MG63 (cell line): ENCODE data around the gene PLEKHO1. TPM values are rescaled to one million over a fixed set of nuclear protein-coding genes. Genes with fewer than 3 reads are reported as not detected.
"Not testable (repeated sequence)": the region's sequence is repeated elsewhere in the genome, so short reads cannot be mapped to it uniquely, and the experiment has no call there.

Experiments
- DNase-seq: peaks from one replicate; pipeline ENCODE4 v3.0.0-alpha.2; 2020
- H3K27me3 ChIP-seq: fragments of 250-450 bp; sonication (Bioruptor Pico); 2 replicates; pipeline ENCODE4 v1.5.1; 2020; ENCODE audit warnings: mild to moderate bottlenecking, moderate library complexity
- H3K36me3 ChIP-seq: fragments of 250-450 bp; sonication (Bioruptor Pico); 2 replicates; pipeline ENCODE4 v1.5.1; 2020; ENCODE audit warnings: mild to moderate bottlenecking, moderate library complexity
- H3K4me3 ChIP-seq: fragments of 250-450 bp; sonication (Bioruptor Pico); 2 replicates; pipeline ENCODE4 v1.5.1; 2020; ENCODE audit warnings: mild to moderate bottlenecking, moderate library complexity
- H3K9me3 ChIP-seq: fragments of 250-450 bp; sonication (Bioruptor Pico); 2 replicates; pipeline ENCODE4 v1.5.1; 2020; ENCODE audit warnings: mild to moderate bottlenecking, moderate library complexity
- total RNA-seq: library from RNA; depleted of rRNA; stranded (reverse); fragments of >200 nt; shearing (Covaris generic); gene quantifications from 2 replicates; pipeline ENCODE4 v1.2.3, GENCODE V29; 2014; ENCODE audit warnings: low replicate concordance

Gene PLEKHO1
- total RNA-seq, 1 experiment from 2014 or later = 15.8 TPM

GRCh38 chr1:150142083-150142482, 7.6 kb upstream of the PLEKHO1 start:
- Histone ChIP-seq H3K4me3 (no peak overlapping the region), H3K36me3 (no peaks in the 10 kb centered on the region), H3K9me3 (no peaks in the 10 kb centered on the region), H3K27me3 (no peaks in the 10 kb centered on the region)
- DNase-seq = no peak

DNA sequence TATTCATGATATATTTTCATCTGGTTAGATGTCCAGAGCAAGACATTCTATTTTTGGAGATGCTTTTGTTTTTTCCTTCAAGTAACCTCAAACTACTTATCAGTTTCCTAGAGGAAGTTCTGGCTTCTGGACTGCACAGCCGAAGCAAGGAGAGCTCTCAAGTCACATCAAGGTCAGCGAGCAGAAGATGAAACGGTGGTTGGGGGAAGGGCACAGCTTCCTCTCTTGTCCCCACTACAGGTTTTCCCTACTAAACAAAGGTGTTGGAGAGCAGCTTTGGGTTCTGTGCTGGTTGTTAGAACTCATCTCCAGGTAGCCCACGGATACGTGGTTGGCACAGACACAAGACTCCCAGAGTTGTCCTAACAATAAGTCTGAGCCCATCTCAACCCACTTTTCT, 5.1 kb upstream of the PLEKHO1 start:
- H3K36me3 ChIP-seq = no peaks in the 10 kb centered on the region
- no peak for DNase-seq
- no peaks in the 10 kb centered on the region for H3K9me3 ChIP-seq
- H3K4me3 ChIP-seq = no peak overlapping the region
- no peaks in the 10 kb centered on the region for H3K27me3 ChIP-seq

- not testable (repeated sequence) for H3K4me3 ChIP-seq, H3K36me3 ChIP-seq, H3K27me3 ChIP-seq, H3K9me3 ChIP-seq, DNase-seq
Measured at GRCh38 chr1:150146016-150146415, 3.7 kb upstream of the PLEKHO1 start.

GRCh38 chr1:150146849-150147542, 2.7 kb upstream of the PLEKHO1 start:
- no peak overlapping the region for H3K4me3 ChIP-seq
- no peak for DNase-seq
- H3K27me3 ChIP-seq = no peaks in the 10 kb centered on the region
- no peaks in the 10 kb centered on the region for H3K9me3 ChIP-seq
- peaks cover under 1% of the 10 kb centered on the region; the same call in 1 of the 2 replicates for H3K36me3 ChIP-seq

DNA sequence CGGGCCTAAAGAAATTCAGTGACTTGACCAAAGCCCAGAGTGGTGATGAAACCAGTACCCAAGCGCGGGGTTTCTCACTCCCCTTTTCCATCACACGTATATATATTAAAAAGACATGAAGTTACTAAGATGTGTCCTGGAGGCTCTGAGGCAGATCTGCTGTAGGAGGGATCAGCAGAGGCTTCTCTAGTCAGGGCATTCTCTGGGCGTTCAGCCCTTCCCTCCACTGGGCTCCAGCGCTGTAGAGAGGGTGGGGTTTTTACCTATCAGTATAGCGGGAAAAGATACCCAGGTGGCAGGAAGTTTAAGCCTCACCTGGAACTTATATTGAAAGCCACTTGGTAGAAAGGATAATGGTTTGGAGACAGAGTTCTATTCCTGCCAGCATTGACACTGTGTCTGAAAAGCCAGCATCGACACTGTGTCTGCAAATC, 862 bp upstream of the PLEKHO1 start:
- Histone ChIP-seq H3K9me3 (no peaks in the 10 kb centered on the region), H3K4me3 (peak overlapping the region; percentile 45), H3K27me3 (no peaks in the 10 kb centered on the region), H3K36me3 (peaks cover 6% of the 10 kb centered on the region)
- DNase-seq = no peak

GRCh38 chr1:150150133-150151021, 661 bp downstream of the PLEKHO1 start:
- H3K4me3 ChIP-seq = peak overlapping the region; percentile 79
- no peaks in the 10 kb centered on the region for H3K27me3 ChIP-seq
- DNase-seq = peak; percentile 41
- no peaks in the 10 kb centered on the region for H3K9me3 ChIP-seq
- peaks cover 6% of the 10 kb centered on the region for H3K36me3 ChIP-seq

- Histone ChIP-seq H3K4me3 (peak overlapping the region; percentile 79), H3K36me3 (peaks cover 6% of the 10 kb centered on the region), H3K9me3 (no peaks in the 10 kb centered on the region), H3K27me3 (no peaks in the 10 kb centered on the region)
- no peak for DNase-seq
Measured at GRCh38 chr1:150151291-150152181, 1.8 kb downstream of the PLEKHO1 start.

- no peak for DNase-seq
- no peaks in the 10 kb centered on the region for H3K27me3 ChIP-seq
- no peak overlapping the region for H3K4me3 ChIP-seq
- H3K9me3 ChIP-seq = no peaks in the 10 kb centered on the region
- peaks cover 6% of the 10 kb centered on the region for H3K36me3 ChIP-seq
Measured at GRCh38 chr1:150152182-150152536, 2.4 kb downstream of the PLEKHO1 start.

DNA sequence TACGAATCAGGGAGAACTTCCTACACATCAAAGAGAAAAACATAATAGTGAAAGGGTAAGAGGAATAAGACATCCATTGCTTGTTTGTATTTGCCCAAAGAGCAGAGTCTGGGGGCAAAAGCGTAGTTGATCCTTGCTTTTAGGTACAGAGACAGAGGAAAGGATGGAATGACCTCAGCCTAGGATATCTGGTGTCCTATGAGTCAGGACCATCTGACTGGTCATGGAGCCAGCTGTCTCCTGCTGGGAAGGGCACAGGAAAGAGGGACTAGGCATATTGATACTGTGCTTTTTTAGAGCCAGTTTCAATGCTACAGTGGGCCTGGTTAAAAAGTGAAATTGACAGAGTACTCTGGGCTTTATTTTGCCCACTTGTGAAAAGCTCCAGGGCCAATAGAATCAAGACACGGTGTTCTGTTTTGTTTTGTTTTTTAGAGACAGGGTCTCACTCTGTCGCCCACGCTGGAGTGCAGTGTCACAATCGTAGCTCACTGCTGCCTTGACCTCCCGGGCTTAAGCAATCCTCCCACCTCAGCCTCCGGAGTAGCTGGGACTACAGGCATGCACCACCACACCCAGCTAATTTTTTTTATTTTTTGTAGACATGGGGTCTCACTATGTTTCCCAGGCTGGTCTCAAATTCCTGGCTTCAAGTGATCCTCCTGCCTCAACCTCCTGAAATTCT, 3.2 kb downstream of the PLEKHO1 start:
- DNase-seq = peak; percentile 67
- Histone ChIP-seq H3K27me3 (no peaks in the 10 kb centered on the region), H3K9me3 (no peaks in the 10 kb centered on the region), H3K36me3 (peaks cover 11% of the 10 kb centered on the region), H3K4me3 (no peak overlapping the region)

- peaks cover 14% of the 10 kb centered on the region for H3K36me3 ChIP-seq
- H3K27me3 ChIP-seq = no peaks in the 10 kb centered on the region
- no peak overlapping the region for H3K4me3 ChIP-seq
- DNase-seq = no peak
- no peaks in the 10 kb centered on the region for H3K9me3 ChIP-seq
Measured at GRCh38 chr1:150154143-150154542, 4.4 kb downstream of the PLEKHO1 start.

DNA sequence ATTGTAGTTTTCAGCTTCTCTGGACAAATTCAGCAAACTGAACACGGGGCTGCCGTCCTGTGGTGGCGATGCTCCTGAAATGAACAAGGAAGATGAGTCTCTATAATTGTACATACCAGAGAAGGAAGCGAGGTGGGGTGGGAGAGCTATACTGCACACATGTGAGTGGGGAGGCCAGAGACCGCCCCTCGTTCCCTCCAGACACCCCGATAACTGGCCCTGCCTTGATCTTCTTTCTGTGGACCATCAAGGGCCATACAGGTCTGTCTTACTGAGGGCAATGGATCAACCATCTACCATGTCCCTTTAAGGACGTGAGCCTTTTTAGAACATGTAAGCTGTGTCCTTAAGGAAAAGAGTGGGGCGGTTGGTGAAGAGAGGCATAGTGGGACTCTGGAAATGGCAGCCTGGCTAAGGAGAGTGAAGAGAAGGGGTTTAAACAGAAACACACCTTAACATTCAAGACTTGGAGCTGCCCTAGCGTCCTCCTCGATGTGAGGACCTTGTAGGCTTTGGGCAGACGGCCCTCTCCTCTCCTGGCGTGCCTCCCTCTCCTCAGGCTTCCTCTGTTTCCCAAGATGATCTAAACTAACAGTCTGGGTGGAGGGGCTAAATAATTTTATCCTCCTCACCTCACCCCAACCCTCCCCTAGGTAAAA, 5.8 kb downstream of the PLEKHO1 start:
- H3K36me3 ChIP-seq = peaks cover 16% of the 10 kb centered on the region
- H3K4me3 ChIP-seq = no peak overlapping the region

GRCh38 chr1:150156868-150157603, 7.3 kb downstream of the PLEKHO1 start:
- no peak for DNase-seq
- H3K27me3 ChIP-seq = no peaks in the 10 kb centered on the region
- H3K9me3 ChIP-seq = no peaks in the 10 kb centered on the region
- peaks cover 15% of the 10 kb centered on the region for H3K36me3 ChIP-seq
- no peak overlapping the region for H3K4me3 ChIP-seq

More for the DNA sequence above, 5.8 kb downstream of the PLEKHO1 start:
- H3K27me3 ChIP-seq = no peaks in the 10 kb centered on the region
- DNase-seq = no peak
- H3K9me3 ChIP-seq = no peaks in the 10 kb centered on the region

DNA sequence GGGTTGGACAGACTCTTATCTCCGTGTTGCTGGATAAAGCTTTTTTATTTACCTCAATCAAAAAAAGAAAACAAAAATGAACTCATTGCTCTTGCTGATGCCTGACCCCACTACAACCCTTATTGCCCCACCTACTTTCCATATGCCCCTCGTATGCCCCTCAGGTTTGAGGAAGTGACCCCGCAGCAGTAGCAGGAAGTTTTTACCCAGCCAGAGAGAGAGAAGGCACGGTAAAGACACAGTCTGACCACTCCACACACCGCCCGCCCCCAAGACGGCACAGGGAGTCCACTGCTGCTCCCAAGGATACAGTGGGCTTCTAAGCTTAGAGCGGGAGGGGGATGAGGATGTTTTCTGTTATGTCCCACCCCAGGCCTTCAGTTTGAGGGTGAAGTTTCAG, 9.8 kb downstream of the PLEKHO1 start:
- DNase-seq = no peak
- Histone ChIP-seq H3K27me3 (no peaks in the 10 kb centered on the region), H3K36me3 (peaks cover 10% of the 10 kb centered on the region), H3K9me3 (no peaks in the 10 kb centered on the region), H3K4me3 (no peak overlapping the region)

GRCh38 chr1:150160964-150161621, 11.4 kb downstream of the PLEKHO1 start:
- H3K36me3 ChIP-seq = peaks cover 10% of the 10 kb centered on the region
- H3K27me3 ChIP-seq = no peaks in the 10 kb centered on the region
- no peaks in the 10 kb centered on the region for H3K9me3 ChIP-seq
- DNase-seq = no peak
- no peak overlapping the region for H3K4me3 ChIP-seq
